Colonic mucosa (tissue), 4 donors: ENCODE measurements around the gene RIN3. TPM values are rescaled to one million over a fixed set of nuclear protein-coding genes. Genes with fewer than 3 reads are reported as not detected.

Experiments used
- DNase-seq: peaks from one replicate; pipeline ENCODE4 v3.0.0-alpha.2; 2020
- H3K27ac ChIP-seq: fragments of 200-600 bp; one replicate; pipeline ENCODE4 v1.8.0; 2021
- H3K27me3 ChIP-seq: fragments of 200-600 bp; one replicate; pipeline ENCODE4 v1.8.0; 2021
- H3K36me3 ChIP-seq: fragments of 200-600 bp; one replicate; pipeline ENCODE4 v1.8.0; 2021
- H3K4me1 ChIP-seq: fragments of 200-600 bp; one replicate; pipeline ENCODE4 v1.8.0; 2021; ENCODE audit warnings: mild to moderate bottlenecking
- H3K4me3 ChIP-seq: fragments of 200-600 bp; one replicate; pipeline ENCODE4 v1.8.0; 2021
- H3K9ac ChIP-seq, 2 donors: one replicate each; pipeline ENCODE4 v1.7.0; 2013; ENCODE audit warnings: control low read depth in 2 of 2, low read depth in 2 of 2, low read length in 2 of 2
- H3K9me3 ChIP-seq: fragments of 200-600 bp; one replicate; pipeline ENCODE4 v1.8.0; 2021
- intact Hi-C: fragments of 100-400 bp; cut with DNase I; formaldehyde crosslinking; loops from one replicate; pipeline ENCODE4 v1.14.1; 2022
- total RNA-seq, 2 donors: library from RNA; stranded (reverse); fragmentation: NEBNext Ultra II Directional in 1 of 2; extraction: Animal tissue kit (Norgen Biotek cat#: 25700) in 1 of 2; gene quantifications; one replicate each; pipeline ENCODE4 v1.2.1, GENCODE V29; 2021
- TF ChIP-seq, protein P1 (sequence below): fragments of 200-600 bp; IDR thresholded peaks from one replicate; pipeline ENCODE4 v1.8.0; 2022; ENCODE audit warnings: antibody characterized with exemption, mild to moderate bottlenecking
- donor health status: healthy.
- donor health status: DM: no; HTN: no; CAD: no.
- donor health status: DM: no; HTN: no; CAD: no.

The RIN3 gene
- total RNA-seq, 2 donors from 2014 or later, result 18.4 to 23.2 TPM

- intact Hi-C loops, result no loop called here
- no peak overlapping the region for H3K4me3 ChIP-seq
- H3K9me3 ChIP-seq, result no peaks in the 10 kb centered on the region
- no peak overlapping the region for H3K9ac ChIP-seq
- DNase-seq, result no peak
- no peaks in the 10 kb centered on the region for H3K27me3 ChIP-seq
- H3K36me3 ChIP-seq, result no peaks in the 10 kb centered on the region
- TF ChIP-seq, protein P1, sequence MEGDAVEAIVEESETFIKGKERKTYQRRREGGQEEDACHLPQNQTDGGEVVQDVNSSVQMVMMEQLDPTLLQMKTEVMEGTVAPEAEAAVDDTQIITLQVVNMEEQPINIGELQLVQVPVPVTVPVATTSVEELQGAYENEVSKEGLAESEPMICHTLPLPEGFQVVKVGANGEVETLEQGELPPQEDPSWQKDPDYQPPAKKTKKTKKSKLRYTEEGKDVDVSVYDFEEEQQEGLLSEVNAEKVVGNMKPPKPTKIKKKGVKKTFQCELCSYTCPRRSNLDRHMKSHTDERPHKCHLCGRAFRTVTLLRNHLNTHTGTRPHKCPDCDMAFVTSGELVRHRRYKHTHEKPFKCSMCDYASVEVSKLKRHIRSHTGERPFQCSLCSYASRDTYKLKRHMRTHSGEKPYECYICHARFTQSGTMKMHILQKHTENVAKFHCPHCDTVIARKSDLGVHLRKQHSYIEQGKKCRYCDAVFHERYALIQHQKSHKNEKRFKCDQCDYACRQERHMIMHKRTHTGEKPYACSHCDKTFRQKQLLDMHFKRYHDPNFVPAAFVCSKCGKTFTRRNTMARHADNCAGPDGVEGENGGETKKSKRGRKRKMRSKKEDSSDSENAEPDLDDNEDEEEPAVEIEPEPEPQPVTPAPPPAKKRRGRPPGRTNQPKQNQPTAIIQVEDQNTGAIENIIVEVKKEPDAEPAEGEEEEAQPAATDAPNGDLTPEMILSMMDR, result no peak
- no peaks in the 10 kb centered on the region for H3K4me1 ChIP-seq
- peak overlapping the region; percentile 63 for H3K27ac ChIP-seq
Measured at GRCh38 chr14:92645841-92646478, 132.4 kb downstream of the RIN3 start.

DNA sequence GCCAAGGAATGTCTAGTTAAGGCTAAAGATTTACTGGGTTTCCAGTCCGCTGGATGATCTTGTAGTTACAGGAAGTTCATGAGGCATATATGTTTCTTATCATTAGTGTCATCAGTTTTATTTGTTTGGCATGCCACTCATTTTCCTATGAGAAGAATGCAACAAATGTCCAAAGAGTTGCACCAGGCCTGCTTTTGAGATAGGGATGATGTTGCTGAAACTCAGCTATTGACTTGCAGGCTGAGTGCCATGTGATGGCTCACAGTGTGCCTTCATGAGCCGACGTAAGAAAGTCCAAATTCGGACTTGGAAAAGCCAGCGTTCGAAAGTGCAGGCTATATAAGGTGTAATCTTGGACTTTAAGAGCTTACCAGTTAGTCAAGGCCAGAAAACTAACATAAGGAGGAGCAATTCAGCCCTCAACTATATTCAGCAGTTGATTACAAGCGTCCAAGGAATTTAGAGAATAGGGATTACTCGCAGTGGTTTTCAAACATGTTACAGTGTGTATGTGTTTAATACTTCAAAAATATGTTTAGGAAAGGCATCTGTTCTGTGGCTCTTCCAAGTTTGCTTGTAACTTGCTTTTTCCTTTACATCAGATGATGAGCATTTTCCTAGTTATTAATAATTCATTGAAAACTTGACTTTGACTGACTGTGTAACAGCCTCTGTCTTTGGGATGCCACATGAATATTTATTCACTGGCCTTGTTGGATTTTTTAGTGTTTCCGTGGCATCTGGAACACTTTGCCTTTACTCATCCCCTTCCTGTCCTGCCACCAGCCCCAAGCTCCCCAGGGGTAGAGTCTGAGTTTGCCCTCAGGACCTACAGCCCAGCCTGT lies 133.6 kb downstream of the RIN3 start:
- no peaks in the 10 kb centered on the region for H3K9me3 ChIP-seq
- H3K4me3 ChIP-seq, result no peak overlapping the region
- H3K27ac ChIP-seq, result peak overlapping the region; percentile 63
- H3K27me3 ChIP-seq, result no peaks in the 10 kb centered on the region
- H3K4me1 ChIP-seq, result no peaks in the 10 kb centered on the region
- no peaks in the 10 kb centered on the region for H3K36me3 ChIP-seq
- H3K9ac ChIP-seq, result peak overlapping the region in 1 of 2 donors; percentile 48
- DNase-seq, result no peak
- intact Hi-C loops, result no loop called here
- TF ChIP-seq, protein P1, result no peak

DNA sequence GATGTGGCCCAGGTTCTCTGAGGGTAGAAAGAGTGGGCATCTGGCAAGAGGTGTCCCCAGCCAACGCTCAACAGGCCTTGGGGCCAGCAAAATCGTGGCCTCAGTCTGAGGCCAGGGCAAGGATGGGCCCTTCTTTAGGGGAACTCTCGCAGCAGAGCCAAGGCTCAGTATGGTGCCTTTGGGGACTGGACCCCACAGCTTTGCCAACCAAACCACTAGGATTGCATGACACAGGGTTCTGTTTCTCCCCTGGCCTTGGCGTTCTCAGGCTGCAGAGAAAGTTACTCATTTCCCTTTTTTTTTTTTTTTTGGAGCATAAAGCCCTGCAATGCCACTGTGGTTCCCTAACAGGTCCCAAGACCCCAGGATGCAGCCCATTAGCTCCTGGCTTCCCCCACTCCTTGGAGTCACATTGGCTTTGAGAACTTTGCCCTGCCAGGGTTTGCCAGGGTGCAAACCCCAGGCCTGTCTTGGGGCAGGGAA lies 134.3 kb downstream of the RIN3 start:
- Histone ChIP-seq H3K9me3 (no peaks in the 10 kb centered on the region), H3K4me1 (no peaks in the 10 kb centered on the region)

GRCh38 chr14:92649066-92649465 lies 135.5 kb downstream of the RIN3 start:
- Histone ChIP-seq H3K4me3 (no peak overlapping the region), H3K4me1 (no peaks in the 10 kb centered on the region), H3K36me3 (no peaks in the 10 kb centered on the region), H3K9me3 (no peaks in the 10 kb centered on the region), H3K9ac (no peak overlapping the region), H3K27ac (peak overlapping the region; percentile 63), H3K27me3 (no peaks in the 10 kb centered on the region)
- TF ChIP-seq, protein P1, result no peak
- no peak for DNase-seq
- intact Hi-C loops, result no loop called here

More for the DNA sequence above, 134.3 kb downstream of the RIN3 start:
- intact Hi-C loops, result no loop called here
- no peaks in the 10 kb centered on the region for H3K36me3 ChIP-seq
- DNase-seq, result no peak
- TF ChIP-seq, protein P1, result no peak
- H3K27ac ChIP-seq, result peak overlapping the region; percentile 63
- no peak overlapping the region for H3K4me3 ChIP-seq
- no peaks in the 10 kb centered on the region for H3K27me3 ChIP-seq
- peak overlapping the region in 1 of 2 donors; percentile 48 for H3K9ac ChIP-seq

GRCh38 chr14:92649934-92650545 lies 136.5 kb downstream of the RIN3 start:
- H3K4me1 ChIP-seq, result no peaks in the 10 kb centered on the region
- no peaks in the 10 kb centered on the region for H3K9me3 ChIP-seq
- peak overlapping the region; percentile 38 for H3K27ac ChIP-seq
- intact Hi-C loops, result no loop called here
- no peak overlapping the region for H3K4me3 ChIP-seq
- H3K27me3 ChIP-seq, result no peaks in the 10 kb centered on the region
- peak overlapping the region in 1 of 2 donors; percentile 31 for H3K9ac ChIP-seq
- TF ChIP-seq, protein P1, result no peak
- H3K36me3 ChIP-seq, result no peaks in the 10 kb centered on the region
- DNase-seq, result no peak
